ENCODE results near the gene TIMM9.
"Not testable (repeated sequence)": the region's sequence is repeated elsewhere in the genome, so short reads cannot be mapped to it uniquely, and the experiment has no call there.

The TIMM9 gene, protein sequence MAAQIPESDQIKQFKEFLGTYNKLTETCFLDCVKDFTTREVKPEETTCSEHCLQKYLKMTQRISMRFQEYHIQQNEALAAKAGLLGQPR

GRCh38 chr14:58427281-58428117, at the start of gene TIMM9, which contains the start of gene KIAA0586:
TSS of gene TIMM9 (minus strand) at chr14:58427531. CDS start at chr14:58411945, 15,586 bp downstream.
TSS of gene KIAA0586 (plus strand) at chr14:58427719. CDS start at chr14:58428265, 546 bp downstream.
- peak; percentile 95 to 97 for DNase-seq (ENCODE audit: low read depth in 2 of 2)

DNA sequence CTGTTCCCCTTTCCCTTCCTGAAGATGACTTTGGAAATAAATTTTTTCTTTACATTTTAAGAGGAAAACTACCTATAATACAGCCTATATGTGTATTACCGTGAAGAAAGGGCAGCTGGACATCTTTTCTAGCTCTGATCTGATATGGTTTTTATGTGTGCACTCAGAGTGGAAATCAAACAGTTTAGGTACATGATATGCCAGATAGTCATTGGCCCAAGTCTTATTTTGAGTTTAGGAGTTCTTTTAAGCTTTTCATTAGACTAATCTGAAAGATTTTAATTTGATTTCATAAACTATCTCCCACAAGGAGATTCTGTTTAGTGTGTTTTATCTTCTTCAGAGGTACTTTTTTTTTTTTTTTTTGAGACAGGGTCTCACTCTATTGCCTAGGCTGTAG, 49.0 kb upstream of the TIMM9 start:
- DNase-seq (ENCODE audit: low read depth in 2 of 2), result no peak

- DNase-seq (ENCODE audit: low read depth in 2 of 2), result no peak
These were observed 42.0 kb upstream of the TIMM9 start for GRCh38 chr14:58469309-58469708.

GRCh38 chr14:58467575-58467974, 40.2 kb upstream of the TIMM9 start:
- no peak for DNase-seq (ENCODE audit: low read depth in 2 of 2)

- no peak for DNase-seq (ENCODE audit: low read depth in 2 of 2)
These were observed 39.1 kb upstream of the TIMM9 start for GRCh38 chr14:58466459-58466858.

DNA sequence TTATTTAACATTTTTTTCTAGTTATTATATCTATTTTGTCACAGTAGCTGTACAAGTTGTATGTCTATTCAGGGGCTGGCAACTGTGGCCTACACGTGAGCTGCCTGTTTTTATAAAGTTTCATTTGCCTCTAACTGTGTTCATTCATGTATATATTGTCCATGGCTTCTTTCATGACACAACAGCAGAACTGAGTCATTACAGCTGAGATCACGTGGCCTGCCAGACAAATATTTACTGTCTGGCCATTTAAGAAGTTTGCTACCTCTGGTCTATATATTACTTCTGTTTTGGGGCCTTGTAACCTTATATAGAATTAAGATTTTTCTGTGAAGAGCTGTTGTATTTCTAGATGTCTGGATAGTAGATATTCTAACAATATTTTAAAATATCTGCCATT, 38.1 kb upstream of the TIMM9 start:
- no peak for DNase-seq (ENCODE audit: low read depth in 2 of 2)

GRCh38 chr14:58464652-58465051, 37.3 kb upstream of the TIMM9 start:
- DNase-seq (ENCODE audit: low read depth in 2 of 2), result no peak

DNA sequence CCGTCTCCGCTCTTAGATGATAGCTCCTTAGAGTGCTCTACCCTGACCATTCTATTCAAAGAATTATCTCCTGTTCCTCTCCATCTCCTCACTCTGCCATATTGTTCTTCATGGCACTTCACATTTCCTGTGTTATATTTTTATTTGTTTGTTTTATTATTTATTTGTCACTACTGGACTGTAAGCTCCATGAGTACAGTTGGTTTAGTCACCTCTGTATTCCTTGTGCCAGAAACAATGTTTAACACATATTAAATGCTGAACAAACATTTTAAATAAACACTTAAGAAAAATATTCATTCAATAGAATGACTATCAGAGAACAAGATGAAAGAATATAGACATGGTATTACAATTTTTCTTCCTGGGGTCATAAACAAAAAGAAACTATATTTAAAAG, 35.8 kb upstream of the TIMM9 start:
- no peak for DNase-seq (ENCODE audit: low read depth in 2 of 2)

DNA sequence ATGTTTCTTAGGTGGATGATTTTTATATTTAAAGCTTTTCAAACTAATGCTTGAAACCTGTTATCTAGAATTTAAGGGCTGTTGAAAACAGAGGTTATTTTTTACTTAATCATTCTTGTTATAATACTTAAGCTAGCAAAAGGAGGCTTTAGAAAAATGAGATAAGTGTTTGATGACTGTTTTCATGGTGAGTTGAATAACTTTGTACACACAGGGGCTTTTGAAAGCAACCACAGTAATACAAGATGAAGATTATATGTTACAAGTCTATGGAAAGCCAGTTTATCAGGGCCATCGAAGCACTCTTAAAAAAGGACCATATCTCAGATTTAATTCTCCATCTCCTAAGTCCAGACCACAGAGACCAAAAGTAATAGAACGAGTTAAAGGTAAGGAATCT, 33.4 kb upstream of the TIMM9 start:
- DNase-seq (ENCODE audit: low read depth in 2 of 2), result no peak

DNA sequence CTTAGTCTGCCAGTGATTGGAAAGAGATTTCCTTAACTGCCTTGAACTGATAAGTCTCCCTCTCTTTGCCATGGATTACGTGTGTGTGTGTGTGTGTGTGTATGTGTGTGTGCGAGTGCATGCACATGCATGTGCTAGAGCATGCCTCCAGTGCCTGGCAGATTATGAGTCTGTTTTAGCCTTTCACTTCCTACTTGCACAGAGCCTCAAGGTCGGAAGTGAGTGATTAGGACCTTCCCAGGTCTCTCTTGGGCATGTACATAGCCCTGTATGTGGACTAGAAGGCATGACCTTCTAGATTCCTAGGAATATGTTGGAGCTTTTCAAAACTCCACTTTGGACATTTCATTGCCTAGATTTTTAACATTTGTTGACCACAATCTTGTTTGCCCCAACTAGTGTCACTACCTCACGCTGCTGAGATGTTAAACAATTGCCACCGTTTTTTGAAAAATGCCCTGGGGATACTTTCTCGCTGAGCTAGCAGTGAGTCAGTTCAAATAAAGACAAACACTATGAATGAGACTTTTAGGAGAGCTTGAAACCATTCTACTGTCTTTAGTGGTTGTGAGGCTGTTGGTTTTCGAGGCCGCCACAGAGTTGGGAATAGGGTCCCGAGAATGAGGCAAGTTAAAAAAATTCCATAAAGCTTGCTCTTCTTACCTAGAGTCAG, 28.4 kb upstream of the TIMM9 start:
- DNase-seq (ENCODE audit: low read depth in 2 of 2), result no peak

- DNase-seq (ENCODE audit: low read depth in 2 of 2), result no peak
These were observed 17.3 kb upstream of the TIMM9 start for GRCh38 chr14:58444627-58445026.

DNA sequence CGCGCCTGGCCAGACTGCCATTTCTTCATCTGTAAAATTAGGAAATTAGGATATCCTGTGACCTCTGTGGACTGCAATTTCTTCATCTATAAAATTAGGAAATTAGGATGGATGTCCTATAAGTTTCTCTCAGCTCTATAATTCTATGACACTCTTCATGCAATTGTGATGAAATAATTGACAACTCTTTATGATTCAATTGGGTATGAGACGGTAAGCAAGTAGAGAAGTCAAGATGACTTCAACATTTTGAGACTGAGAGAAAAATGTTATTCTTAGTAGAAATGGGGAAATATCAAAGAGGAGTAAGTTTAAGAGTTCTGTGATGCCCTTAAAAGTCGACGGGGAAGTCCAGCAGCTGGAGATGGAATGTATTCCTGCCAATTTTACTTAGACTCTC, 12.1 kb upstream of the TIMM9 start:
- DNase-seq (ENCODE audit: low read depth in 2 of 2), result no peak

DNA sequence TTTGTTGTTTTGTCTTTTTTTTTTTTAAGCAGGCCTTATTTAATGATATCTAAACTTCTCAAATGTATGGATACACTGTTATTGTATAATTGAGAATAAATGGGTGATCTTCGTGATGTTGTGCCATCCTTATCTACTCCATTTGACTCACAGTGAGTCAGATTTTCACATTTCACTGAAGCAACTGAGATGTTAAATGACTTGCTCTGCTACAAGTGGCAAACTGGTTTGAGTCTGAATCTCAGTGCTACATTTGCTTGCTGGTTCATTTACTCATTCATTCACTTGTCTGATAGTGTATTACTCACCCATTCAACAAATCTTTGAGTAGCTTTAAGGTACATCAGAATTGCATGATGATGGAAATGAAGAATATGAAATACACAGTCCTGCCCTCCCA, 2.8 kb upstream of the TIMM9 start:
- DNase-seq (ENCODE audit: low read depth in 2 of 2), result no peak

DNA sequence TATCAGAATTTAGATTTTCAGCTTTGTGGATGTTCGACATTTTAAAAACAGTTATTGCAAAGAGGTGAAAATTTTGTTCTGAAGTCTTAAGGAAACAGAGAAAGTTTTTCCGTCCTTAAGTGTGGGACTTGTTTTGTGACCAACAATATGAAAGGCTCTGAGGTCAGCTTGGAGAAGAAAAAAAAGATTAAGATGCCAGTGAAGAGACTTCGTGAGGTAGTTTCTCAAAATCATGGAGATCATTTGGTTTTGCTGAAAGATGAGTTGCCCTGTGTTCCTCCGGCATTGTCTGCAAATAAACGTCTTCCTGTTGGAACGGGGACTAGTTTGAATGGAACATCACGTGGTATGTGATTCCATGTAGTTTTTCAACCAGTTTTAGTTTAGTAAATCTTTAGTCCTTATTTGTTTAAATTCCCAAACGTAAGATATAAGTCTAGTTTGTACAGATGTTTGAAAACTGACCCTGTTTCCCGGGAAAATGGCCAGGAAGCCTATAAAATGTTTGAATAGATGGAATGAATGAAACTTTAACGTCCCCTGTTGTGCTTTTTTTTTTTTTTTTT, 870 bp upstream of the TIMM9 start:
- DNase-seq (ENCODE audit: low read depth in 2 of 2), result no peak

DNA sequence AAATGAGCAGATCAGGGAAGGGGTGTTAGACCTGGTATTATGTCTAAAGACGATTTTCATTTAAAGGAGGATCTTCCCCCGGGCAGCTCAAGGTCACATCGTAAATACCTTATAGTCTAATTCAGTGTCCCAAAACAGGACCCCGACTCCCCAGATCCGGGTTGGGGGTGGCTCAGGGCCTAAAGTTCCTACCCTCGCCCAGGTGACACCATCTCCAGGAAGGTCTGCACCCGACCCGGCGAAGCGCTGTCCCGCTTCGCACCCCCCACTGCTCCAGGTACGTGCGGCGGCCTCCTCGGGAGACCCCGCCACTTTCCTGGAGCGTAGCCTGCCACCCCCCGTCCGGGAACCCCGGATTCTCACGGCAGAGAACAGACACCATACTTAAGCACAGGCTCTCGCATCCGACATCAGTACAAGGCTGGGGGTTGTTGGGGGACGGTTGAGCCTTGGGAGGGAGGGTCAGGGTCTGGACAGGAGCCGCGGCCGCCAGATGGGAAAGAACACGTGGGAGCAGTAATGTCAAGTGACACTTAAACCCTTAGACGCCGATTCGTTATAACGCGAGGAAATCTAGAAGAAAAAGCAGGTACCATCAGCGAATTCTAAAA, 556 bp downstream of the TIMM9 start:
- DNase-seq (ENCODE audit: low read depth in 2 of 2), result peak; percentile 30 to 34

GRCh38 chr14:58416934-58417333, 10.4 kb downstream of the TIMM9 start:
- not testable (repeated sequence) for DNase-seq (ENCODE audit: low read depth in 2 of 2)

GRCh38 chr14:58415636-58416547, 11.4 kb downstream of the TIMM9 start:
- DNase-seq (ENCODE audit: low read depth in 2 of 2), result no peak

GRCh38 chr14:58414845-58415244, 12.5 kb downstream of the TIMM9 start:
- DNase-seq (ENCODE audit: low read depth in 2 of 2), result no peak

GRCh38 chr14:58408681-58409215, 18.6 kb downstream of the TIMM9 start:
- DNase-seq (ENCODE audit: low read depth in 2 of 2), result no peak

DNA sequence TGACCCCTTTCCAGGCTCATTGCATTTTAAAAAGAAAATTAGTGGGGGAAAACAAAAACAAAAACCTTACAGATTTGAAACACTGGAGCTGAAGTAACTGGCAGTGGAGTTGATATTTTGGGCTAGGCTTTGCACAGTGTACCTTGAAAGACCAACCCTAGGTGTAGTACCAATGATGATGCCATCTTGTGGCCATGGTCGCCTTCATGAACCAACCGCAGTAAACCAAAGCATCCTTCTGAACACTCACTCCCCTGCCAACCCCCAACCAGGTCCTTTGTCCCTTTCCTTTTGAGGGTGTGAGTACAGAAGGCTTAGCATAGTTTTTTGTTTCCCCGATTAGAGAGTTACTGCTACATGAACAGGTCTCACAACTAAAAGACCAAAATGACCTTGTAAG, 25.7 kb downstream of the TIMM9 start:
- no peak for DNase-seq (ENCODE audit: low read depth in 2 of 2)

DNA sequence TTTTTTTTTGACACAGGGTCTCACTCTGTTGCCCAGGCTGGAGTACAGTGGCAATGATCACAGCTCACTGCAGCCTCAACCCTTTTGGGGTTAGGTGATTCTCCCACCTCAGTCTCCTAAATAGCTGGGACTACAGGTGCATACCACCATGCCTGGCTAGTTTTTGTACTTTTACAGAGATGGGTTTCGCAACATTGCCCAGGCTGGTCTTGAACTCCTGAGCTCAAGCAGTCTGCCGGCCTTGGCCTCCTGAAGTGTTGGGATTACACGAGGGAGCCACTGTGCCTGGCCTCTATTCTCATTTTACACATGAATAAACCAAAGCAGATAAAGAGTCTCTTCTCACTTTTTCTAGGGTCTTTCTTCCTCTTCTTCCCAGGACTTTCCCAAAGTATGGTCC, 28.4 kb downstream of the TIMM9 start:
- DNase-seq (ENCODE audit: low read depth in 2 of 2), result no peak
